Esophagus muscularis mucosa (tissue), 4 donors: Measurements from ENCODE around the gene PHF21A. TPM values are rescaled to one million over a fixed set of nuclear protein-coding genes. Genes with fewer than 3 reads are reported as not detected.
A peak's percentile ranks its signal among the peaks of the same experiment; 100 is the strongest.
"Not testable (repeated sequence)": the region's sequence is repeated elsewhere in the genome, so short reads cannot be mapped to it uniquely, and the experiment has no call there.

ENCODE experiments used
- DNase-seq: peaks from one replicate; pipeline ENCODE4 v3.0.0-alpha.2; 2017; ENCODE audit errors: extremely low spot score
- H3K27ac ChIP-seq, 4 donors: fragments of 200-600 bp; sonication (generic); replicated peaks in 1 of 4; 1 replicate in 3 of 4; 2 replicates in 1 of 4; pipeline ENCODE4 v1.5.1; 2016 to 2019; ENCODE audit warnings: mild to moderate bottlenecking in 1 of 4
- H3K27me3 ChIP-seq, 4 donors: fragments of 200-600 bp; sonication (generic); one replicate each; pipeline versions ENCODE4 v1.5.1 to v1.6.0; 2016 to 2019
- H3K36me3 ChIP-seq, 4 donors: fragments of 200-600 bp; sonication (generic); one replicate each; pipeline ENCODE4 v1.5.1; 2016 to 2019
- H3K4me1 ChIP-seq, 4 donors: fragments of 200-600 bp; sonication (generic); one replicate each; pipeline ENCODE4 v1.5.1; 2016 to 2019
- H3K4me3 ChIP-seq, 4 donors: fragments of 200-600 bp; sonication (generic); 1 replicate in 2 of 4; 2 replicates in 2 of 4; pipeline ENCODE4 v1.5.1; 2016 to 2019; ENCODE audit warnings: mild to moderate bottlenecking in 4 of 4, moderate library complexity in 1 of 4
- H3K9me3 ChIP-seq, 4 donors: fragments of 200-600 bp; sonication (generic); 1 replicate in 3 of 4; 2 replicates in 1 of 4; pipeline ENCODE4 v1.5.1; 2016 to 2019
- CTCF ChIP-seq, 3 experiments: fragments of 200-600 bp in 2 of 3; fragments of 450-650 bp in 1 of 3; sonication (generic) in 2 of 3; IDR thresholded peaks; one replicate each; pipeline ENCODE4 v1.5.1; 2017 to 2019; ENCODE audit warnings: antibody characterized with exemption in 3 of 3, mild to moderate bottlenecking in 2 of 3, moderate library complexity in 1 of 3
- EP300 ChIP-seq: sonication (generic); formaldehyde crosslinking; IDR thresholded peaks from one replicate; pipeline ENCODE4 v1.6.1; 2017; ENCODE audit warnings: antibody characterized with exemption
- POLR2A ChIP-seq: fragments of 450-650 bp; IDR thresholded peaks from one replicate; pipeline ENCODE4 v1.6.1; 2017; ENCODE audit warnings: antibody characterized with exemption, moderate library complexity, mild to moderate bottlenecking, low read depth
- POLR2AphosphoS5 ChIP-seq, 2 donors: sonication (generic); formaldehyde crosslinking; IDR thresholded peaks; one replicate each; pipeline ENCODE4 v1.6.1; 2017; ENCODE audit warnings: antibody characterized with exemption in 2 of 2
- WGBS: methylation state at CpG from one replicate; pipeline ENCODE4 v1.1.5; 2018; 5-methylcytosine and 5-hydroxymethylcytosine counted together
- intact Hi-C: fragments of 100-400 bp; cut with DNase I; formaldehyde crosslinking; loops from one replicate; pipeline ENCODE4 v1.15.1; 2023
- total RNA-seq, 4 donors: library from RNA; depleted of rRNA; stranded (reverse); fragments of >200 nt; gene quantifications; one replicate each; pipeline versions ENCODE4 v1.1.0 to v1.2.1, GENCODE V29; 2016

PHF21A gene
- total RNA-seq, 4 donors from 2014 or later, result 31.8 to 47.8 (median 36.1) TPM

- WGBS, result 92% methylated on average over 24 of the region's 56 CpGs
- no peaks in the 10 kb centered on the region for H3K27me3 ChIP-seq
- intact Hi-C loops, result no loop called here
- H3K4me1 ChIP-seq, result peaks cover 20 to 34% (median 26%) of the 10 kb centered on the region in 4 donors
- H3K36me3 ChIP-seq, result peaks cover 0 to 41% (median 30%) of the 10 kb centered on the region in 4 donors
- H3K4me3 ChIP-seq, result no peak overlapping the region
- H3K9me3 ChIP-seq, result no peaks in the 10 kb centered on the region
- no peak for DNase-seq
- H3K27ac ChIP-seq, result no peak overlapping the region
- TF ChIP-seq EP300, result no peak
- TF ChIP-seq POLR2A, result no peak
- no peak for TF ChIP-seq POLR2AphosphoS5 (IDR thresholded peaks at IDR 0.05)
- no peak for TF ChIP-seq CTCF (IDR thresholded peaks at IDR 0.05)
Observed at GRCh38 chr11:45902452-45903380, 218.5 kb downstream of the PHF21A start.

GRCh38 chr11:45901626-45902025 is 219.6 kb downstream of the PHF21A start:
- Histone ChIP-seq H3K4me1 (peaks cover 20 to 31% (median 26%) of the 10 kb centered on the region in 4 donors), H3K9me3 (no peaks in the 10 kb centered on the region), H3K27ac (peak overlapping the region in 1 of 4 donors; percentile 79), H3K4me3 (no peak overlapping the region), H3K36me3 (peaks cover 0 to 41% (median 30%) of the 10 kb centered on the region in 4 donors), H3K27me3 (peaks cover 0 to 3% (median 0%) of the 10 kb centered on the region in 4 donors)
- TF ChIP-seq POLR2A, result no peak
- TF ChIP-seq POLR2AphosphoS5 (IDR thresholded peaks at IDR 0.05), result no peak
- no peak for TF ChIP-seq CTCF (IDR thresholded peaks at IDR 0.05)
- TF ChIP-seq EP300, result no peak
- DNase-seq, result no peak
- 70% methylated on average over 6 of the region's 6 CpGs for WGBS
- intact Hi-C loops, result no loop called here

- intact Hi-C loops, result no loop called here
- peaks cover 0 to 41% (median 29%) of the 10 kb centered on the region in 4 donors for H3K36me3 ChIP-seq
- H3K9me3 ChIP-seq, result no peaks in the 10 kb centered on the region
- peaks cover 20 to 31% (median 26%) of the 10 kb centered on the region in 4 donors for H3K4me1 ChIP-seq
- no peak for DNase-seq
- peak overlapping the region; percentile 61 to 84 (median 66) for H3K4me3 ChIP-seq
- WGBS, result 33% methylated on average over 6 of the region's 8 CpGs
- peaks cover 0 to 8% (median 0%) of the 10 kb centered on the region in 4 donors for H3K27me3 ChIP-seq
- TF ChIP-seq POLR2A (no peak), CTCF (IDR thresholded peaks at IDR 0.05) (no peak), EP300 (no peak), POLR2AphosphoS5 (IDR thresholded peaks at IDR 0.05) (no peak)
- peak overlapping the region; percentile 62 to 79 (median 69) for H3K27ac ChIP-seq
Observed at GRCh38 chr11:45900916-45901617, 220.2 kb downstream of the PHF21A start.

GRCh38 chr11:45900175-45900800 is 221.0 kb downstream of the PHF21A start:
- Histone ChIP-seq H3K4me1 (peaks cover 20 to 31% (median 26%) of the 10 kb centered on the region in 4 donors), H3K27me3 (peaks cover 0 to 14% (median 0%) of the 10 kb centered on the region in 4 donors), H3K27ac (peak overlapping the region; percentile 62 to 79 (median 69)), H3K4me3 (peak overlapping the region; percentile 61 to 84 (median 66)), H3K36me3 (peaks cover 0 to 34% (median 27%) of the 10 kb centered on the region in 4 donors)
- H3K9me3 ChIP-seq, intact Hi-C loops, DNase-seq: not testable (repeated sequence)
- WGBS, result 3% methylated on average over 22 of the region's 59 CpGs
